GM18519 (cell line): ENCODE data around the gene OSBPL6.
"Not testable (repeated sequence)": the region's sequence is repeated elsewhere in the genome, so short reads cannot be mapped to it uniquely, and the experiment has no call there.

Experiments used
- ATAC-seq: cut with Tn5 transposase; IDR thresholded peaks from one replicate; pipeline ENCODE4 v1.9.1; 2021; ENCODE audit warnings: mild to moderate bottlenecking, moderate library complexity; ENCODE audit not compliant: unreplicated experiment, low FRiP score

OSBPL6 gene

GRCh38 chr2:178197791-178198190 is 3.5 kb downstream of the OSBPL6 start:
- no peak for ATAC-seq

DNA sequence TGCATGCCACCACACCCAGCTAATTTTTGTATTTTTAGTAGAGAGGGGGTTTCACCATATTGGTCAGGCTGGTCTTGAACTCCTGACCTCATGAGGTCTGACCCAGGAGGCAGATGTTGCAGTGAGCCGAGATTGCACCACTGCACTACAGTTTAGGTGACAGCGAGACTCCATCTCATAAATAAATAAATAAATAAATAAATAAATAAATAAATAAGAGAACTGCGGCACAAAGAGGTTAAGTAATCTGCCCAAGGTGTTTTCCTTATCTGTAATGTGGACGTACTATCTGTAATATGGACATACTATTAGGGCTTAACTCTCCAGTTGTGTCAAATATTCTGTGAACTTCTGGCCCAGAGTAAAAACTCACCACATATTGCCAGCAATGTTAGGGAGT is 4.1 kb downstream of the OSBPL6 start:
- not testable (repeated sequence) for ATAC-seq

GRCh38 chr2:178199334-178199733 is 5.0 kb downstream of the OSBPL6 start:
- ATAC-seq = no peak

DNA sequence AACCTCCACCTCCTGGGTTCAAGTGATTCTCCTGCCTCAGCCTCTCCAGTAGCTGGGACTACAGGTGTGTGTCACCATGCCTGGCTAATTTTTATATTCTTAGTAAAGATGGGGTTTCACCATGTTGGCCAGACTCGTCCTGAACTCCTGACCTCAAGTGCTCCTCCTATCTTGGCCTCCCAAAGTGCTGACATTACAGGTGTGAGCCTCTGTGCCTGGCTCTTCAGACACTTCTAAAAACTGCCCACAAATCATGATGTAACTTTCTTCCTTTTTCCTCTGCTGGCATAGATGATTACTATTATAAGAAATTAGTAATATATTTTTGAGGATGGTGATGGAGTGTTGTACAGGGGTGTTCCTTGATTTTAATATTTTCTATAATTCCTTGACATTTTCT is 6.0 kb downstream of the OSBPL6 start:
- no peak for ATAC-seq

DNA sequence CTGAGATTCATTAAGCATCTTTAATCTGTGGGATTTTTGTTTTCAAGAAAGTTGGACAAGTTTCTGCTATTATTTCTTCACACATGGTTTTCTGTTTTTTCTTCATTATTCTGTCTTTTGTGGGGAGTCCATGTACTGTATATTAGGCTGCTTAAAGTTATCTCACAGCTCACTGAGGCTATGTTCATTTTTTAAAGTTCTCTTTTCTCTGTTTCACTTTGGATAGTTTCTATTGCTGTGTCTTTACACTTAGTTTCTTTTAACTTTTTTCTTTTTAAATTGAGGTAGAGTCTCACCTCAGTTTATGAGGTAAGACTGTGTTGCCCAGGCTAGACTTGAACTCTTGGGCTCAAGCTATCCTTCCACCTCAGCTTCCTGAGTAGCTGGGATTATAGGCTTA is 8.6 kb downstream of the OSBPL6 start:
- ATAC-seq = no peak

GRCh38 chr2:178204977-178205376 is 10.7 kb downstream of the OSBPL6 start:
- ATAC-seq = no peak

DNA sequence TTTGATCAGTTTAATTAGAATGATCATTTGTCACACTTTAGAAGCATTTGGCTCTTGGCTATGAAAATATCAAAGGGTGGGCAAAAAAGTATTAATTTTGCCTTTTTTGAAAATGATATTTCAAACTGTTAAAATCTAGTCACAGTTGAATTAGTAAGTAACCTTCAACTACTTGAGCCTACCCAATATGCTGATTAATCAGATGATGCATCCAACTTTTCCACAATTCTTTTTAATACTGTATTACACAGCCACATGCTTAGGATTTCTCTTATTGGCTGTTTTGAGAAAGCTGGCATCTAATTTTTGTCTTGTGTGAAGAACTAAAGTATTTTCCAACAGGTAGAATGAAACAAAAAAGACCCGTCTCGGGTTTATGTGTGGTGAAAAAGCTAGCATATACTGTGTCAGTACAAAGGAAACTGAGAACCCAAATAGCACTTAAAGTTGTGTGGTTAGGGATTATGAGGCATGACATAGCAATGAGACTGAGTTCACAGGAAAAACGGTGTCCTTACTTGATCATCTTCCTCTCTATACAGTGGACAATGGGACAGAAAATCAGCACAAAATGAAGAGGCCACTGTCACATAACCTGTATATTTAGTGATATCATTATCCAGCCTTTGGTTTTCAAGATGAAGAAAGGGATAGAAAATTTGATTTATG is 11.7 kb downstream of the OSBPL6 start:
- ATAC-seq = no peak

DNA sequence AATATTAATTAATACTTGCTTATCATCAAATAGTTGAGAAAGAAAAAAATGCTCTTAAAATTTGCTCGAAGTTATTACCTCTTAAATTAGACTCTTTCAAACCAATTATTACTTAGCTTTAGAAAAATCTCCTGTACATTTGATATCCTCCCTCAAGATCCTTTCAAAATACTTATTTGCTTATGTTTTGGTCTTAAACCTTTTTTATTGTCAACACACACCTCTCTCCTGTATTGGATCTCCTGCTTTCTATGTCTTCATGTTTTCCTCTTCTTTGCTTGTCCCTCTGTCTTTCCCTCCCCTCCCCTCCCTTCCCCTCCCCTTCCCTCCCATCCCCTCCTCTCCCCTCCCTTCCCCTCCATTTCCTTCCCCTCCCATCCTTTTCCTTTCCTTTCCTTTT is 14.0 kb downstream of the OSBPL6 start:
- no peak for ATAC-seq

DNA sequence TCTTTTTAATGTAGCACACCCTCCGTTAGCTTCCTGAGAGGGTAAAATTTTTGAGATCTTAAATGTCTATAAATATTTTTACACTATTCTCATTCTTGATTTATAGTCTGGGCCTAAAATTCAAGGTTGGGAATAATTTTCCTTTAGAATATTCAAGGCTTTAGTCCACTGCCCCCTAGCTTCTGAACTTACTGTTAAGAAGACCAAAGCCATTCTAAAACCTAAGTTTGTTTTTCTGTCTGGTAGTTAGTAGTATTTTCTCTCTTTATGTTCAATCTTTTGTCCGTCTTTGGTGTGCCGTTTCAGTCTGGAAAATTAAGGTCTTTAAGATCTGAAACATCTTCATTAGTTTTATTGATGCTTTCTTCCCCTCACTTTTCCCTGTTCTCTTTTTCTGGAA is 14.5 kb downstream of the OSBPL6 start:
- no peak for ATAC-seq

DNA sequence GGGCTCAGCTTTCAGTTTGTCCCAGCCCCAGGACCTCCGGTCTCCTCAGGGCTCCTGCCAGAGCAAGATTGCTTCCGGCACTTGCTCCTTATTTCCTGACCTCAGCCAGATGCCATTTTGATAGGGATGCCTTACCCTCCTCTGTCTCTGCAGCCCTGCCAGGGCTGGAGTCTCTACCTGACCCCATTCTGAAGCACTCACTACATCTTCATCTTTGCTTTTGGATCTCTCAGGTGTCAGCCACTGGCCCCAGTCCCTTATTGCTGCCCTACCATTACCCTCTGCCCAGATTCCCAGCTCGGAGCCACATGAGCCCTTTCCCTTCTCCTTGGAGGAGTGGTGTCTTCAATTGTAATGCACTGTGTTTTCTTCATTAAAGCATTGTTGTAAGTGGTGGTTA is 17.1 kb downstream of the OSBPL6 start:
- no peak for ATAC-seq

DNA sequence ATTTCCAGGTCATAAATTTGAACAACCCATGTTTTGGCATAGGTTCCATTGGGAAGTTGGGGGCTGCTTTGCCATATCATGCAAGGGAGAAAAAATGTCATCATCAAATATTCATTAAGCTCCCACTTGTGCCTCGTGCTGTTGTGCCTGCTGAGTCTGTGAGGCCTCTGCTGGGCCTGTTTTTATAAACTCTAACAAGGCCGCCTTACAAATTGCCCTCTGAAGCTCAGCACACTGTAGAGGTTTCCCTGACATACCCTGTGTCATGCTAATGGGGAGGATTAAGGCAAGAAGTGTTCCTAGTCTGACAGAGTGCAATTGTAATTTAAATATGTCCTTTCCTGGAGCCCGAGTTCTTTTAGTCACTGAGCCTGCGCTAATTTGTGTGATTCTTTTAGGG is 17.6 kb downstream of the OSBPL6 start:
- no peak for ATAC-seq

DNA sequence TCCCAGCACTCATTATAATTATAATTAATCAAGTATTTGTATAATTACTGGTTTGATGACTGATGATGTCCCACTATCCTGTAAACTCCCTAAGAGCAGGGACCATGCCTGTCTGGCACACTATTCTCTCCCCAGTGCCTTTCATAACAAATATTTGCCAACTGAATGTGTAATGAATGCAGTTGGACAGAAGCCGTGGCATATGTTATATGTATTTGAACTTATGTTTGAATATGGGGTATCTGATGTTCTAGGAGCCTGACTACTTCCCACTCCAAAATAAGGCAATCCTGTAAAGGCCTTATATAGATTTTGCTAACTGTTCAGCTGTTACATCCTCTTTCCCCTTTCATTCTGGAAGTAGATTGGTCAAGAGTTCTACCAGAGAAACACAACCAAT is 19.7 kb downstream of the OSBPL6 start:
- ATAC-seq = no peak

DNA sequence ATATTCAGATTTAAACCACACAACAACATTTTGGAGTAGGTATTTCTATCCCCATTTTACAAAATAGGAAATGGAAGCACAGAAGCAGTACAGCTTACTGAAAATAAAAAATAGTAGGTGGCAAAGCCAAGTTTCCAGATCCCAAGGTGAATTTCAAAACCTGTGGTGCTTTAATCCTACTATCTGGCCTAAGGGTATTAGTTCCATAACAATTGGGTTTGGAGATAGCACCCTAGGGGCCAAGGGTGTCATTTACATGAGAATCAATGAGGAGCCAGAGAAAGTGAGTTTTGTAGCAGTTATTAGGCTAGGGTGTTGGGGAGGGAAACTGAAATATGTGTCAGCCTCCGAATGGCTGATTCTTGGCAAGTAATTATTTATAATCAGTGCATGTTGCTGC is 24.9 kb downstream of the OSBPL6 start:
- ATAC-seq = no peak

- no peak for ATAC-seq
Measured at GRCh38 chr2:178220814-178221213, 26.5 kb downstream of the OSBPL6 start.

DNA sequence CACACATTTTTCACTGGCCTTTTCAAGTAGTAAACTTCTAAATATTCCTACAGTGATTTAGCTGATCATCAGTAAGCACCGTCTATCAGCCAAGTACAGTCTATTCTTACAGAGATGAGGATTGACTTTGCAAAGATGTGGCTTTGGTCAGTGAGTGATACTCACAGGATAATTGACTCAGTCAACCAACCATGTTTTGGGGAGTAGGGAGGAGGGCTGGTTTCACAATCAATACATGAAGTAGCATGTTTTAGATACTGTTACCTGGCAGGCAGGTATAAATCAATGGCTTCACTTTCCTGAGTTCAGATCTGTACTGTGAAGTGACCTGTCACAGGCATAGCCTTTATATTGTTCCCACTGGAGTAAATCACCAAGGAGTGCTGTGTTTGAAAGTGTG is 27.2 kb downstream of the OSBPL6 start:
- no peak for ATAC-seq

- no peak for ATAC-seq
Measured at GRCh38 chr2:178223806-178224205, 29.5 kb downstream of the OSBPL6 start.

DNA sequence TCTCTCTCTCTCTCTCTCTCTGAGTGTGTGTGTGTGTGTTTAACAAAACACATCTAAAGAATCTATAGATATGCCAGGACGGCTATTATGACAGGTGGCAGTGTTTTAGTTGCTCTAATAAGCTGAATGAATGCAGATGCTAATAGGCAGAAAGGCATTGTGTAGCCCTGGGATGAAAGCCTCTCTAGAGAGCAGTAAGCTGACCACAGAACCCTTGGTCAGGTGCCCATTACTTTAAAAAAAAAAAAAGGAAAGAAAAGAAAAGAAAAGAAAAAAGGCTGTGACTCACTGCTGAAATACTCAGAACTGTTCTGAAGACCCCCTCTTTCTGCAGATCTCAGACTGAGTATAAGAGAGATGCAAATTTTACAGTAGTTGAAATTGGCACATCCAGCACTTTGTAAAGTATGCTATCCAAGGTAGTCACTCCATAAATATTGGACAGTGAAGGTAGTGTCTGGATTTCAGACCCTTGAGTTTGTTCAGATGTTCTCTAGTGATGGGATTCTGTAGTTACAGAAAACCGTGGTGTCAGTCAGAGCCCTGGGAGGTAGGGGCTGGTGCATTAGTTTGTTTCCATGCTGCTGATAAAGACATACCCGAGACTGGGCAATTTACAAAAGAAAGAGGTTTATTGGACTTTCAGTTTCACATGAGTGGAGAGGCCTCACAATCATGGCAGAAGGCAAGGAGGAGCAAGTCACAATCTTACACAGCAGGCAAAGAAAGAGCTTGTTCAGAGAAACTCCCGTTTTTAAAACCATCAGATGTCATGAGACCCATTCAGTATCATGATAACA is 30.9 kb downstream of the OSBPL6 start:
- no peak for ATAC-seq

GRCh38 chr2:178227187-178227586 is 32.9 kb downstream of the OSBPL6 start:
- no peak for ATAC-seq

GRCh38 chr2:178229927-178230326 is 35.6 kb downstream of the OSBPL6 start:
- ATAC-seq = no peak

GRCh38 chr2:178230396-178230795 is 36.1 kb downstream of the OSBPL6 start:
- ATAC-seq = no peak

DNA sequence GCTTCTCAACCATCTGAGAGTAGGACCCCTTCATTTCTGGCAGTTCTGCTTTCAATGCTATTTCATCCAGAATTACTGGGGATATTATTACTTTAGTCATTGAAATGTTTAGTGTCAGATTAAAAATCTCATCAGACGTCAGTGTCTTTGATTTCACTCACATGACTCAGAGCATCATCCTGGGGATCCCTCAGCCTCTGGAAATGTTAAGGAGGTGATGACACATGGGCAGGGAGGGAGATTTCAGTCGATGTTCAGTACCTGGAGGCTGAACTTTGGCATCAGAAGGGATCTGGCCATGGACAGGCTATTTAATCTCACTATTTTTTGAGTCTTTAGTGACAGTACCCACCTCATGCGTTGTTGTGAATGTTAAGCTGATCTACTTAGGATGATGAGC is 39.1 kb downstream of the OSBPL6 start:
- ATAC-seq = no peak

DNA sequence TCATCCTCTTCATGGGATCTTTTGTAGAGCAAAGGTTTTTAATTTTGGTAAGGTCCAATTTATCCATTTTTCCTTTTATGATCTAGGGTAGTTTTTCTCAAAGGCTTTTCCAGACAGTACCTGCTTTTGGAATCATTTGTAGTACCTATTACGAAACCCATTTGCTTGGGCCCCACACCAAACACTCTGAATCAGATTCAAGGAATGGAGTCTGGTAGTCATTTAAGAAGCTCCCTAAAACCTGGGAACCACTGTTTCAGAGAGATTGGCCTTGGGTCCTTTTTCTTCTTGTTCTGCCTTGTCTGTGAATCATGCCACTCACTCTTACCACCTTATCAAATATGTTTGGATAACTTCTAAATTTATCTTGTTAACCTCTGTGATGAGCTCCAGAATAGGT is 40.3 kb downstream of the OSBPL6 start:
- ATAC-seq = no peak
